NT2/D1 (cell line): ENCODE results near the gene SEC22B.
"Not testable (repeated sequence)": the region's sequence is repeated elsewhere in the genome, so short reads cannot be mapped to it uniquely, and the experiment has no call there.

Source experiments
- SUZ12 ChIP-seq: IDR thresholded peaks from 2 replicates; pipeline ENCODE4 v1.6.1; 2011; ENCODE audit not compliant: insufficient read length, insufficient read depth; ENCODE audit errors: extremely low read depth
- YY1 ChIP-seq: IDR thresholded peaks from 2 replicates; pipeline ENCODE4 v1.6.1; 2011; ENCODE audit not compliant: insufficient read length, insufficient read depth
- ZNF274 ChIP-seq: IDR thresholded peaks from 2 replicates; pipeline ENCODE4 v1.6.1; 2011; ENCODE audit warnings: mild to moderate bottlenecking, low read depth, low read length

DNA sequence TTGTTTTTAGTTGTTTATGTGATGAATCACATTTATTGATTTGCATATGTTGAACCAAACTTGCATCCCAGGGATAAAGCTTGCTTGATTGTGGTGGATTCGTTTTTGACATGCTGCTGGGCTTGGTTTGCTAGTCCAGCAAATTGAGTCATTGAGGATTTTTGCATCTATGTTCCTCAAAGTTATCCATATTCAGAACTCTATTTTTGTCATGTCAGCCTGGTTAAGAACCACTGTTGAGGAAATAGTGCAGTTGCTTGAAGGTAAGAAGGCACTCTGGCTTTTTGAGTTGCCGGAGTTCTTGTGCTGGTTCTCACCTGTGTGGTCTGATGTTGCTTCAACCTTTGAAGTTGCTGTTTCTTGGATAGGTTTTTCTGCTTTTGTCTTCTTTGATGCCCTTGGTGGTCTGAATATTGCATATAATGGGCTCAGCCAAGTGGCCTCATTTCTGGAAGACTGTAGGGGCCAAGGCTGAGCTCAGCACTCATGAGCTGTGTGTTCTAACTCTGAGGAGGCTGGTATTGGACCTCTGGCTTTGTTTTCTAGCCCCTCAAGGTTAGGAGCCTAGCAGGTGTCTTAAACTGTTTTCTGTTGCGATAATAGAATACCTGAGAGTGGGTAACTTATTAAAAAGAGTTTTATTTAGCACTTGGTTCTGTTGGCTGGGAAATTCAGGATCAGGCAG lies 26.0 kb downstream of the SEC22B start:
- TF ChIP-seq YY1, SUZ12, ZNF274: not testable (repeated sequence)
